Gastroesophageal sphincter (tissue), 3 donors: ENCODE data around the gene SORCS3.

Source experiments
- POLR2A ChIP-seq, 2 donors: fragments of 450-650 bp; IDR thresholded peaks; one replicate each; pipeline ENCODE4 v1.6.1; 2017; ENCODE audit warnings: antibody characterized with exemption in 2 of 2, mild to moderate bottlenecking in 2 of 2, moderate library complexity in 1 of 2
- POLR2AphosphoS5 ChIP-seq: sonication (generic); formaldehyde crosslinking; IDR thresholded peaks from one replicate; pipeline ENCODE4 v1.6.1; 2017; ENCODE audit warnings: antibody characterized with exemption
- TF ChIP-seq, protein P1 (sequence below), 4 experiments: fragments of 200-600 bp in 2 of 4; fragments of 450-650 bp in 2 of 4; sonication (generic) in 1 of 4; IDR thresholded peaks; one replicate each; pipeline ENCODE4 v1.5.1; 2017 to 2019; ENCODE audit warnings: antibody characterized with exemption in 4 of 4, mild to moderate bottlenecking in 2 of 4, moderate library complexity in 2 of 4

DNA sequence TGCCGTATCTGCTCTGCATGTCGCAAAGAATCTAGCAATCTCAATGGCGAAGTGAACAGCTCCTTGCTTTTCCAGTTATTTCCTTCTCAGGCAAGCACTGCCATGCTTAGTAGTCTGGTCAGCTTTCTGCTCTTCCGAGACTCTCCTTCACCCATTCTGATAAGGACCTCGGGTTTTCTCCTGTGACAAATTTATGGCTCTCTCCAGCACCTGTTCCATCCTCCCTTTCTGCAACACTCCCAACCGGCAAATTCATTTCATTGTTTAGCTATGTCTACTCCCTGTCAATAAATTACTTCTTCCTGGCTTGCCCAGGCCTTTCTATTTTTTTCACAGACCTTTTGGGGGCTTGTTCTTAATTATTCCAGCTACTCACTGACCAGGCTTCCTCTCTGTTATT lies 252.6 kb downstream of the SORCS3 start:
- TF ChIP-seq, protein P1, sequence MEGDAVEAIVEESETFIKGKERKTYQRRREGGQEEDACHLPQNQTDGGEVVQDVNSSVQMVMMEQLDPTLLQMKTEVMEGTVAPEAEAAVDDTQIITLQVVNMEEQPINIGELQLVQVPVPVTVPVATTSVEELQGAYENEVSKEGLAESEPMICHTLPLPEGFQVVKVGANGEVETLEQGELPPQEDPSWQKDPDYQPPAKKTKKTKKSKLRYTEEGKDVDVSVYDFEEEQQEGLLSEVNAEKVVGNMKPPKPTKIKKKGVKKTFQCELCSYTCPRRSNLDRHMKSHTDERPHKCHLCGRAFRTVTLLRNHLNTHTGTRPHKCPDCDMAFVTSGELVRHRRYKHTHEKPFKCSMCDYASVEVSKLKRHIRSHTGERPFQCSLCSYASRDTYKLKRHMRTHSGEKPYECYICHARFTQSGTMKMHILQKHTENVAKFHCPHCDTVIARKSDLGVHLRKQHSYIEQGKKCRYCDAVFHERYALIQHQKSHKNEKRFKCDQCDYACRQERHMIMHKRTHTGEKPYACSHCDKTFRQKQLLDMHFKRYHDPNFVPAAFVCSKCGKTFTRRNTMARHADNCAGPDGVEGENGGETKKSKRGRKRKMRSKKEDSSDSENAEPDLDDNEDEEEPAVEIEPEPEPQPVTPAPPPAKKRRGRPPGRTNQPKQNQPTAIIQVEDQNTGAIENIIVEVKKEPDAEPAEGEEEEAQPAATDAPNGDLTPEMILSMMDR (IDR thresholded peaks at IDR 0.05) = no peak
- TF ChIP-seq POLR2AphosphoS5 = no peak
- no peak for TF ChIP-seq POLR2A (IDR thresholded peaks at IDR 0.05)
